GM18873 (cell line): ENCODE data around the gene FCRLB.
"Not testable (repeated sequence)": the region's sequence is repeated elsewhere in the genome, so short reads cannot be mapped to it uniquely, and the experiment has no call there.

Experiments
- ATAC-seq: cut with Tn5 transposase; IDR thresholded peaks from one replicate; pipeline ENCODE4 v1.9.1; 2021; ENCODE audit warnings: mild to moderate bottlenecking, moderate library complexity, moderate number of reproducible peaks; ENCODE audit not compliant: unreplicated experiment, low FRiP score

The FCRLB gene

DNA sequence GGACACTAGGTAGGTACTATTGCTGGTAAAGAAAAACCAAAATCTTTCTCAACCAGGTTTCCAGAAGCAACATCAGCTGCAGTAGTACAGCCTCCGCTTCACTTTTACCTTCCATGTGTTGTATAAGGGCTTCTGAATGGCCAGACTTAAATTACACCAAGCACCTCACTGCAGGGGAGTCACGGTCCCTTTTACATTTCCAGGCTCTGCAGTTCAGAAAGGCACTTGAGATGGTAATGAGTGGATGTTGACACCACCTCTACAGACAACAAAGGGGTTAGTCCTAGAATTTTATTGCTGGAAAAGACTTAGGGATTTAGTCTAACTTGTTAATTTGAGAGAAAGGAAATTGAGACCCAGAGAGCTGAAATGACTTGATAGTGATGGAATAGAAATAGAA lies 16.3 kb downstream of the FCRLB start:
- ATAC-seq = no peak

DNA sequence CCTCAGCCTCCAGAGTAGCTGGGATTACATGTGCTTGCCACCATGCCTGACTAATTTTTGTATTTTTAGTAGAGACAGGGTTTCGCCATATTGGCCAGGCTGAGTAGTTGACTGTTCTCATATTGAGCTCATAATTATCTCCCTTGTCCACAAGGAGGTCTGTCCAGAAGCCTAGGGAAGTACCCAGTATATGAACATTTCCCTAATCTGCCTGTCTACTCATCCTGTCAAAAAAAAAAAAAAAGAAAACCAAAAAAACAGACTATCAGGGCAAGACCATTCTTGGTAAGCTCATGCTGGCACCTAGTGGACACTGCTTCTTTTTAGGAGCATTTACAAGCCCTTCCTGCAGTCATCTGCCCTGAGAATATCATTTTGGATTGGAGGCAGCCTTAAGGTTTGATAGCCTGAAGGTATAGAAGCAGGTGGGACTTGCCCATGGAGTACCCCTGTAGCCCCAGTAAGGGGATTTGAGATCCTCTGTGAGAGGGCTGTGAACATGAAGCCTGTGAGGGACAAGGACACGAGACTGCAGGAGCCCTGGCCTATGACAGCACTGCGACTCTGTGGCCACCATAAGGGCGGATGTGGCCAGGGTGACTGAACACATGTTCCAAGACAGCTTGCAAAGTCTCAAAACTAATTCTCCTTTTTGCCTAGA lies 17.4 kb downstream of the FCRLB start:
- peak; percentile 49 for ATAC-seq

DNA sequence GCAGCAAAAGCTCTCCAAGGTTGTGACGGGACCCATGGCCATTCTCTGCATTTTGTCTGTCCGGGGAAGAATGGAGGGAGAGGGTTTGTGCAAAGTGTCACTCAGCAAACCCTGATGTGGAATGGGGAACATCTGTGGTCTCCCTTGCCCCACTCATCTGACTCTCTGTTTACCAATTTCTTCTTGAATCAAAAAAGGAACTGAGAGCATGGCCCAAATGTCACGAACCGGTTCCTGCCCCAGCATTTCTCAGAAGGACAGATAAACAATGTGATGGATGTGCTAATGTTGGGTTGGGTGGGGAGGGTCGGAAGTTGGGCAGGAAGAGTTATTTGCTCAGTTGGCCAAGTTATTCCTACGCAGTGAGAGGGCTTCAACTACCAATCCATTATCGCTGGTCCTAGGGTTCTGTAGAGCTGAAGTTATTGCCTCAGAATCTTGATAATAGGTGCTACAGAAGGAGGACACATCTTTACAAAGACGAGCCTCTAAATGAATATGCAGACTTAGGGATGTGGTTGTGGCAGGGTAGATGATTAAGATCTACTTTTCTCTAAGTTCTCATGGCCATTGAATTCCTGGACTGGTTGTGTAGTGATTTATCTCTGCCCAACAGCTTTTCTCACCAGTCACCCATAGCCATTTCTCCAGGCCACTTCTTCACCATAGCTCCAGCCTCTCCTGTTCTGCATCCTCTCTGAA lies 18.7 kb downstream of the FCRLB start:
- ATAC-seq = no peak

DNA sequence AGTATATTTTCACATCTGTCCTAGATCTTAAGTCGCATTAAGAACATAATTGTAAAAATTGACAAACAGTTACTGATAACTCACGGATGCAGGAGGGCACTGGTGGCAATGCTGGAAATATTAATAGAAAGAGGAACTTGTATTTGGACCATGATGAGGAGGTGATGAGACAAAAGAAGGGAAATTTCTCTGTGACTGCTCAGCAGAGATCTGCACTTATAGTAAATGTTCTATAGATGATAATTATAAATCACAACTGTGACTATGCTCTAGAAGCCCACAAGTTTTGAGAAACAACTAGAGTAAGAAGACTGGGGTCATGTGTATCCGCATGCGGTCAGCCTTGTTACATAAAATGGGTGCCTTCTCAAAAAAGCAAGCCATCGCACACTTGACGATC lies 19.6 kb downstream of the FCRLB start:
- no peak for ATAC-seq

DNA sequence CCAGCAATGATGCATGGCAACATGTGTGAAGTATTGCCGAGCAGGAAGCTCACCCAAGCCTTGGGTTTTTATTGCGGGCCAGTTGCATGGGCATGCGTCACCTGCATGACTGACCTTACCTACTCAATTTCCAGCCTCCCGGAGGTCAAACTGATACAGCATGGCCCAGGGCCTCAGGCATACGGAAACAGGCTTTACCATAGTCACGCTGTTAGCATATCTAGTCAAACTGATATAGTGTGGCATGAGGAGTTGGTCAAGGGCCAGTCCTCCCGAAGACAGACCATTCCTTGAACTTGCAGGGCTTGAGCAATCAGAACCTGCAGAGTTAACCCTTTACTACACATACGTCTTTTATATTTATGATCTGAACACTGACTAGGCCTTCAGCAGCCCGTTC lies 21.9 kb downstream of the FCRLB start:
- no peak for ATAC-seq

DNA sequence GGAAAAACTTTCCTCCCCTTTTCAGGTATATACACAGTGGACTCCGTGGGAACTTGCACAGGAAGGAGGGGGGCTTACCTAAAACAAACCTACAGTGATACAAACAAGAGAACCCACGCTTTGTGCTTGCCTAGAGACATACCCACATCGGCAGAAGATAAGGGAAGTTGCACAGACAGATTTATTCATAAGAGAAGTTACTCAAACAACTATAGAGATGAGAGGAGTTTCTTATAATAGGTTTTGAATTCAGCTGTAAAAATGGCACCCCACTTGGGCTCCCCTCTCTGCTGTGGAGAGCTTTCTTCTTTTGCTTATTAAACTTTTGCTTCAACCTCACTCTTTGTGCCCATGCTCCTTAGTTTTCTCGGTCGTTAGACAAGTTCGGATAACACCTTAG lies 26.5 kb downstream of the FCRLB start:
- no peak for ATAC-seq

DNA sequence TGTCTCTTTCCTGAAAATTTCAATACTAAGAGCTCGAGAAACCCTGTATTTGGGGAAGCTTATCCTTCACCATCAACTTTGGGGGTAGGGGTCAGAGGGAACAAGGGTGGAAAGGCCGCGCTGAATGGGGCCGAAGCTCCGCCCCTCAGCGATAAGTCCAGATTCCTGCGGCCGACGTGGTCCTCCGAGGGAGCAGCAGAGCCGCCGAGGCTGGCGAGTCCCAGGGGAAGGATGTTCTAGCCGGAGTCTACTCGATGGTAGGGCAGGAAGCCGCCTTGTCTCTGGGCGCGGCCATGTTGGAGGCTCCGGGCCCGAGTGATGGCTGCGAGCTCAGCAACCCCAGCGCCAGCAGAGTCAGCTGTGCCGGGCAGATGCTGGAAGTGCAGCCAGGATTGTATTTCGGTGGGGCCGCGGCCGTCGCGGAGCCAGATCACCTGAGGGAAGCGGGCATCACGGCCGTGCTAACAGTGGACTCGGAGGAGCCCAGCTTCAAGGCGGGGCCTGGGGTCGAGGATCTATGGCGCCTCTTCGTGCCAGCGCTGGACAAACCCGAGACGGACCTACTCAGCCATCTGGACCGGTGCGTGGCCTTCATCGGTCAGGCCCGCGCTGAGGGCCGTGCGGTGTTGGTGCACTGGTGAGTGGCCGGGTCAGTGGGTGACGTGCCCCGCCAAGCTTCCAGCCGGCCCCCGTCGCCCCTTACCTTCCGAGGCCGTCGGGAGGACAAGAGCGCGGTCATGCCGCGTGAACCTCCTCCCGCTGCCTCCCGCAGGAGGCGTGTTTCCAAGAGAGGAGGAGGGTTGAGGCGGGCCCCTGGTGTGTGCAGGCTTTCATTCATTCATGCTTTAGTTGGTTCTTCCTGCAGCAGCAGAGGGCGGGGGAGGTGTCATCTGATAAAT lies 28.4 kb downstream of the FCRLB start, which contains the start of gene DUSP12:
Gene DUSP12, plus strand, starts transcription at position 278 of the 899 bp plus-strand sequence. Its CDS starts 16 bp downstream, at position 294.
- ATAC-seq = peak; percentile 92

DNA sequence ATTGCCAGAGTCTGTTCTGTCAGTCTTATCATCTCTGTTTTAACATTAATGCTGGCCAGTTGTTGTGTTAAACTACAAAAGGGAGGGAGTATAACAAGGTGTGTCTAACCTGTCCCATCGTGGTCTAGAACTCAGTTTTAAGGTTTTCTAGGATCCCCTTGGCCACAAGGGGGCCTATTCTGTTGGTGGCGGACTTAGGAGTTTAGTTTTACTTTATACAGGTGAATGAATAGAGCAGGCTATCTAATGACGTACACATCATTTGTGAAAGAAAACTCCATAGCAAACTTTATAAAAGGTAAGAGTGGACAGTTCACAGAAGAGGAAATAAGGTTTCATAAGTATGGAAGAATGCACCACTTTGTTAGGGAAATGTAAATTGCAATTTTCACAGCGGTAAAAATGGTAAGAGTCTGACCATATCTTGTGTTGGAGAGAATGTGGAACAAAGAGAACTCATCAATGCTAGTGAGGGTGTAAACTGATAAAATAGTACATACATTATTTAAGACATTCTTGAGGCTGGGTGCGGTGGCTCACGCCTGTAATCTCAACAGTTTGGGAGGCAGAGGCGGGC lies 42.3 kb downstream of the FCRLB start:
- ATAC-seq = no peak

DNA sequence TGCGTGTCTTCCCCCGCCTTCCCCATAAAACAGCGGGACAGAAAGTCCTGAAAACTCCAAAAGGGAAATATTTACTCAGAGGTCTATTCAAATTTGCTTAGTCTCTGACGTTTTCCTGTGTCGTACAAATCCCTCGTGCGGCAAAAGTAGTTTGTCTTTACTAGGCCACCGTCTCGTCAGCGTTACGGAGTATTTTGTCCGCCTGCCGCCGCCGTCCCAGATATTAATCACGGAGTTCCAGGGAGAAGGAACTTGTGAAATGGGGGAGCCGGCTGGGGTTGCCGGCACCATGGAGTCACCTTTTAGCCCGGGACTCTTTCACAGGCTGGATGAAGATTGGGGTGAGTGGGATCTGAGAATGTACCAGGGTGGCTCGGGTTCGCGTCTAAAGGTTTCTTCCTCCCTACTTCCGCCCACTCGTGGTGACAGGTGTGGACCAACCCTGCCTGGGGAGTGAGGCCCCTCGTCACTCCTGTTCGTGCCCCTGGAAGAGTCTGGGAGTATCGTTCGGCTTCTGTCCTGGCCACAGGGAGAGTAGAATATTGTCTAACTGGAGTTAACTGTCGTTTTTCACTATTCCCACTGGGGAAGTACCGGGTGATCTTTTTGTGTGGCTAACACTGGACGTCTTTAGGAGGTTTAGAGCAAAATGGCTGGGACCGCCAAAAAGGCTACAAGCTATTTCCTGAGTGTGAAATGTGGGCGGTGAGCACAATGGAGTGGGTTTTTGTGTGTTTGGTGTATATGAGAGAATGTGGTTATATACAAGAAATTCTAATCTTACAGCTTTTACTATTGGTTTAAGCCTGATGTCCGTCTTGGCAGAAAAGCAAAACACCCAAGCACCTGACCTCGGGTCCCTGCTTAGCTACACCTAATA lies 45.0 kb downstream of the FCRLB start, which contains the start of gene ATF6:
Gene ATF6, plus strand, starts transcription at position 219 of the 880 bp plus-strand sequence. Its CDS starts 41 bp downstream, at position 260.
- peak; percentile 61 for ATAC-seq

DNA sequence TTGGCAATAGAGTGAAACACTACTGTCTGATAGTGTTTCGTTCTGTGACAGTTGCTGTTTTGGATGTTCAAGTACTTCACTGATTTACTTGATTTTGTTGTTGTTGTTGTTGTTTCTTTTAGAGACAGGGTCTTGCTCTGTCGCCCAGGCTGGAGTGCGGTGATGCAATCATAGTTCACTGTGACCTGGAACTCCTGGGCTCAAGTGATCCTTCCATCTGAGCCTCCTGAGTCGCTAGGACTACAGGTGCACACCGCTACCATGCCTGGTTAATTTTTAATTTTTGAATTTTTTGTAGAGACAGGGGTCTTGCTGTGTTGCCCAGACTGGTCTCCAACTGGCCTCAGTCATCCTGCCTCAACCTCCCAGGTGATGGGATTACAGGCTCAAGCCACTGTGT lies 47.1 kb downstream of the FCRLB start:
- ATAC-seq = no peak

DNA sequence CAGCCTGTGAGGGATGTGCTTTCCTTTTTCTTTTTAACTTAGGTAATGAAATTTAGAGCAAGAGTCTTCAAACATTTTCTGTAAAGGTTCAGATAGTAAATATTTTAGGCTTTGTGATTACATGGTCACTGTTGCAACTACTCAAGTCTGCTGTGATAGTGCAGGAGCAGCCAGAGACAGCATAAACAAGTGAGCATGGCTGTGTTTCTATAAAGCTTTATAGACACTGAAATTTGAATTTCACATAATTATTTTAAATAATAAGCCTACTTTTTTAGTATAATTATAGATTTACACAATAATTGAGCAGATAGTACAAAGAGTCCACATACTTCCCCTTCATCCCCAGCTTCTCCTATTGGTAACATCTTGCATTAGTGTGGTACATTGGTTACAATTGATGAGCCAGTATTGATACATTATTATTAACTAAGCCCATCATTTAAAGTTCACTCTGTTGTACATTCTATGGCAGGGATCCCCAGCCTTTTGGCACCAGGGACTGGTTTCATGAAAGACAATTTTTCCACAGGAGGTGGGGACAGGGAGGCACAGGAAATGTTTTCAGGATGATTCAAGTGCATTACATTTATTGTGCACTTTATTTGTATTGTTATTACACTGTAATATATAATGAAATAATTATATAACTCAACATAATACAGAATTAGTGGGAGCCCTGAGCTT lies 47.8 kb downstream of the FCRLB start:
- no peak for ATAC-seq

DNA sequence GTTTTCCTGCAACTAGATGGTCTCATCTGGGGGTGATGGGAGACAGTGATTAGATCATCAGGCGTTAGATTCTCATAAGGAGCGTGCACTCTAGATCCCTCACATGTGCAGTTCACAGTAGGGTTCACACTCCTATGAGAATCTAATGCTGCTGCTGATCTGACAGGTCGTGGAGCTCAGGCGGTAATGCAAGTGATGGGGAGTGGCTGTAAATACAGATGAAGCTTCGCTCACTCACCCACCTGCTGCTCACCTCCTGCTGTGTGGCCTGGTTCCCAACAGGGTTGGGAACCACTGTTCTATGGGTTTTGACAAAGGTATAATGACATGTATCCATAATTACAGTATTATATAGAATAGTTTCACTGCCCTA lies 48.3 kb downstream of the FCRLB start:
- not testable (repeated sequence) for ATAC-seq

DNA sequence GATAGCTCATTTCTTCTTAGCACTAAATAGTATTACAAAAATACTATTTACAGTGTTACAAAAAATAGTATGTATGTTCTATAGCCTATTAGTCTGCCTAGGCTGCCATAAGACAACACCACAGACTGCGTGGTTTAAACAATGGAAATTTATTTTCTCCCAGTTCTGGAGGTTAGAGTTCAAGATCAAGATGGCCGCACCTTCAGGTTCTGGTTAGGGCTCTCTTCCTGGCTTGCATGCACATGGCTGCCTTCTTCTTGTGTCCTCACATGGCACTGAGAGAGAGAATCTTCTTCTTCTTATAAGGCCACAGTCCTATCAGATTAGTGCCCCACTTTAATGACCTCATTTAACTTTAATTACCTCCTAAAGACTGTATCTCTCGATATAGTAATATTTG lies 48.9 kb downstream of the FCRLB start:
- ATAC-seq = no peak

DNA sequence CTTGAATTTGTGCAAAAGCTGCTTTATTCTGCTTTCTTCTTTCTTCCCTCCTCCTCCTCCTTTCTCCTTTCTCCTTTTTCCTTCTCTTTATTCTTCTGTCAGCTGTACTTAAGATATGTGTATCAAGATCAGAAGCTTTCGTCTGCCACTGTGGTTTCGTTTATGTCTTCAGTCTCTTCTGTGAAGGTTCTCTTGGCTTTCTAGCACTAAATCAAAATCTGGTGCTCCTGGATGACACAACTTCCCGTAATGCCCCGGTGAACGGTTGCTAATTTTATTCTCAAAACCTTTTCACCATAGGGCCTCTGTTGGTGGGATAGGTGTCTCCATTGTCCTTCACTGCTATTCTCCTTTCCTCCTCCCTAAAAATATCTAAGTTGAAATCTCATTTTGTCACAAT lies 49.8 kb downstream of the FCRLB start:
- ATAC-seq = no peak

DNA sequence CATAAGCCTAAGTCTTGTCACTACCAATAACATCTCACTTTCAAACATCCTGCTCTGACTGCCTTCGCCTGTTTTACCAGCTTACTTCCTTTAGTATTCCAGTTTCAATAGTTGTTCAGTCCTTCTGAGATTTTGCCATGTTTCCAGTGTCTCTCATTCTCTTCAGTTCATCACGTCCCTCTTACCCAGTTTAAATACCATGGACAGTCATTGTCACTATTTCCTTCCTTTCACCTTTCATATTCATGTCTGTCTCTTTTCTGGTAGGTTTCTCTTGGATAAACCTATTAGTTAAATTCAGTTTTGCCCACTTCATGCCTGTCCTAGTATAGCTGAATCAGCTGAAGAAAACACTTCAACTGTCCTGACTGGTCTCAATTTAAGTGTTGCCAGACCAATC lies 50.6 kb downstream of the FCRLB start:
- no peak for ATAC-seq

DNA sequence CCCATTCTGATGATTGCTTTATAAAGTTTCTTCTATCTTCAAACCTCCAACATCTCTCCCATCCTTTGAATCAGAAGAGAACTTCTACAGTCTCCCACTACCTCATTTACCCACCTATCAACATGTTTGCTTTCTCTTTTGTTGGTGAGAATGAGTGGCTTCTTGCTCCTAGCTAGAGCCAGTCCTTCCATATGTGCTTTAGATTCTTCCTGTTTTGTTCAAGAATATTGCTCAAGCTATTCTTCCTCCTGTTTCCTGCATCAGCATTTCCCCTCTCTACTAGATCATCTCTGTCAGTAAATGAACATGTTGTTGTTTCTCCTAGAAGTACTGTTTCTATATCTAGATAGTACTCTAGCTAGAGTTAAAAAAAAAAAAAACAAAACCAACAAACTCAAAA lies 51.1 kb downstream of the FCRLB start:
- ATAC-seq = no peak

DNA sequence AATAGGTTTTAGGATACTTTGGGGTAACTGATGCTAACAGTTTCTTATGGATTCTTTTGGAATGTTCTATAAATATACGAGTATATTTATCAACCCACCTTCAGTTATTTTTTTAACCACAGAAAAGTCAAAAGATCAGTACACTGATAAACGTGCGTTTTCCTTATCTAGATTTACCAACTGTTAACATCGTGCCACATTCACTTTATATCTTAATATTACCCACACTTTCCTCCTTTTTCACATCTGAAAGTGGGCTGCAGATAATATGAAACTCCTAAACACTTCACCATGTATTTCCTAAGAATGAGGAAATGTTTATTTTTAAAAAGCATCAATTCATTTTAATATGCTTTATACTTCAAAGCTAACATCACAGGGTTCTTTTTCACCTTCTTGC lies 52.4 kb downstream of the FCRLB start:
- ATAC-seq = no peak

DNA sequence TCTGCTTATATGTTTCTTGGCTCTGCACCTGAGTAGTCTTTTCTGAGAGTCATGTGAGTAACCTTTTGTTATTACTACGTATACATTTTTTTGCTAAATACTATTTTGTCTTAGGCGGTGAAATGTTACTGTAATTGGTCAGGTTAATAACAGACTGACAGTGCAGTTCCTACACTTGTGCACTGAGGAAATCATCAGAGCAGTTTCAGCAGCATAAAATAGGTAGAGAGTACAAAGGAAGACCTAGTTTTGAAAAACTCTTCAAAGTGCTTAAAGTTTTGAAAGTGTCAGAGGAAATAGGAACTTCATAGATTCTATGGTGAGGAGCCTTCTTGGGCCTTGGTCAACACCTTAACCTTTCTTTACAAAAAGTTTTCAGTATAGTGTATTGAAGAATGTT lies 55.9 kb downstream of the FCRLB start:
- no peak for ATAC-seq
